ENCODE measurements around the gene TP53I3. TPM values are rescaled to one million over a fixed set of nuclear protein-coding genes. Genes with fewer than 3 reads are reported as not detected.

Gene TP53I3
- total RNA-seq = 25.8 and 58.6 TPM in 2 replicates

GRCh38 chr2:24084386-24085199, at the start of gene TP53I3:
TP53I3 (minus strand) TSS chr2:24084834; CDS start chr2:24084326, 508 bp downstream.

GRCh38 chr2:24123195-24123921, 38.7 kb upstream of the TP53I3 start, which contains the start of the genes FAM228B and PFN4:
FAM228B (plus strand) TSS chr2:24123469; CDS start chr2:24124362, 893 bp downstream.
PFN4 (minus strand) TSS chr2:24123334; CDS start chr2:24122535, 799 bp downstream.

GRCh38 chr2:24075915-24076848, 8.5 kb downstream of the TP53I3 start, which contains the start of gene SF3B6:
SF3B6 (minus strand) TSS chr2:24076326; CDS start chr2:24076229, 97 bp downstream.

DNA sequence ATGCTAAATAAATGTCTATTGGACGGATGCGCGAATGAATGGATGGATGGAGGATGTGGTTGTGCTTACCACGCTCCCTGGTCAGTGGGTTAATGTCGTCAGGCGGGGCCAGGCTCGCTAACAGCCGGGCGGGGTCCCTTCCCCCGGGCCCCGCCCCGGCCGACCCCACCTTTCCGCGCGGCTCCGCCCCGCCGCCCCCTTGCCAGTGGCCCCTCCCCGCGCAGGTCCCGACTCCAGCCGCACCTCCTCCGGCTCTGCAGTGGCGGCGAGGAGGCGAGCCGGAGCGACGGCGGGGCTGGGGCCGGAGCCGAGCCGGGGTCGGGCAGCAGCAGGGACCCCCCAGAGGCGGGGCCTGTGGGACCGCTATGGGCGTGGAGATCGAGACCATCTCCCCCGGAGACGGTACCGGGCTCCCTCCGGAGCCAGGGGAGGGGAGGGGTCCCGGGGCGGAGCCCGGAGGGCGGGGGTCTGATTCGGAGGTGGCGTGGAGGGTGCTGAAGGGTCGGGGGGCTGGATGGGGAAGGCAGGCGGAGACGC, 35.1 kb downstream of the TP53I3 start, which contains the start of gene FKBP1B:
FKBP1B (plus strand) TSS at position 257 of the 537 bp plus-strand sequence; CDS start at position 366, 109 bp downstream.

GRCh38 chr2:24046930-24047702, 37.5 kb downstream of the TP53I3 start, which contains the start of gene WDCP:
WDCP (minus strand) TSS chr2:24047391; CDS start chr2:24039494, 7,897 bp downstream.

Small RNAs within 50 kb of the gene (small RNA-seq; reads per million reads assigned to genes)
- gene RNU6-370P (ENCODE audit: low replicate concordance) = not detected

Other genes with a start within 250 kb of the TP53I3 start
- 8.5 and 15.9 TPM in 2 replicates for gene ATAD2B, start 157.7 kb downstream of the TP53I3 start, total RNA-seq
- gene UBXN2A, start 144.4 kb downstream of the TP53I3 start, total RNA-seq = 7.9 and 12.9 TPM in 2 replicates
- not detected in 2 replicates for gene MFSD2B, start 74.7 kb downstream of the TP53I3 start, total RNA-seq
- gene WDCP, start 37.4 kb downstream of the TP53I3 start, total RNA-seq = 3.9 and 12.9 TPM in 2 replicates
- 2.0 and 5.3 TPM in 2 replicates for gene FKBP1B, start 35.1 kb downstream of the TP53I3 start, total RNA-seq
- 77.0 and 89.5 TPM in 2 replicates for gene SF3B6, start 8.5 kb downstream of the TP53I3 start, total RNA-seq
- gene PFN4, start 38.5 kb upstream of the TP53I3 start, total RNA-seq = 0.29 and 0.88 TPM in 2 replicates
- 4.2 and 4.4 TPM in 2 replicates for gene FAM228B, start 38.6 kb upstream of the TP53I3 start, total RNA-seq
- 0.14 and 1.5 TPM in 2 replicates for gene FAM228A, start 90.2 kb upstream of the TP53I3 start, total RNA-seq